GM19452 (cell line): Measurements from ENCODE around the gene CATSPERD.

Experiments
- ATAC-seq: cut with Tn5 transposase; IDR thresholded peaks from one replicate; pipeline ENCODE4 v1.9.1; 2021; ENCODE audit not compliant: unreplicated experiment

CATSPERD gene

DNA sequence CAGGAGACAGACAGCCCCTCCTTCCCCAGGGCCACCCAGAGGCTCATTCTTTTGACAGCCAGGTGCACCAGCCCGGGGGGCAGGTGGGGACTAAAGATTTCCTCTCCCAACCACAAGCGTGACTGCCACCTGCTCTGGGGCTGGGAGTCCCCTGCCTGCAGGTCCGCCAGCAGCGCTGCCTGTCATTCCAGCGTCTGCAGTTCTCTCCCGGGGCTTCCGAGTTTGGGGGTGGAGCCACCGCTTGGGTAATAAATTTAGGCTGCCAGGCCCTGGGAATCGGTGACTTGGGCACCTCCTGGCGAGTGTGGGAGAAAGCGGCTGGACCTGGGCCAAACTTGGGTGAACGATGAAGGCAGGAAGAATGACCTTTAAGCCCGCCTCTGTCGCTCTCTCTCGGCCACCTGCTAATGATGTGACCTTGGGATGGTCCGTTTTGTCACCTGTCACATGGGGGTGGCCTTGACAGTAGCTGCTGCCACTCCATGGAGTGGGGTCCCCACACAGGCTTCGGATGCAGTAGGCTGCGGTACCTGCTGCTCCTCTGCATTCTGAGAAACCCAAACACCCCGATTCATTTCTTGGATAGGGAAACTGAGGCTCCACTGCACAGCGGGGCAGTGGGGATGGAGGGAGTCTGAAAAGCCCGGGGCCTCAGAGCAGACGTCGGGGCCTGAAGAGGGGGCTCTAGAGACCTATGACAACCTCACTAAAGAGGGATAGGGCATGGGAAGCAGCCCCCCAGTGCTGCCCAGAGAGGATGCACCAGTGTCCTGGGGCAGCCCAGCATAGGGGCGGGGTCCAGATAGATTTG is 106.3 kb downstream of the CATSPERD start:
- ATAC-seq = no peak

DNA sequence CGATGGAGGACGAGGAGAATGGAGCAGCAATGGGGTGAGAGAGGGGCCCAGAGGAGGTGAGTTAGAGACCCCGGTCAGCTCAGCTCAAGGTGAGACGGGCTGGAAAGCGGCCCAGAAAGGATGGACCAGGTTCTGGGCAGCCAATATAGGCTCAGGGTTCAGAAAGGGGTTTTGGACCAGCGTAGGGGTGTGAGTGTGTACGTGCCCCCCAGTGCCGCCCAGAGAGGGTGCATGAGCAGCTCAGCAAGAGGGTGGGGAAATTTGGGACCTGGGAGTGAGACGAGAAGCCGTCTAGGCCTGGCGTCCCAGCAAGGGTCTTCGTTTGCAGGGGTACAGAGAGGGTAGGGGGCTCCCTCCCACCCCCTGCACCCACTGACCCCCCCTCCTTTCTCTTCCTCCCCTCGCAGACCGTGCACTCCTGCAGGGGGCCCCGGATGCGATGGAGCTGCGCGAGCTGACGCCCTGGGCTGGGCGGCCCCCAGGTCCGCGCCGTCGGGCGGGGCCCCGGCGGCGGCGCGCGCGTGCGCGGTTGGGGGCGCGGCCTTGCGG is 107.0 kb downstream of the CATSPERD start:
- no peak for ATAC-seq

- ATAC-seq = peak; percentile 60
Observed at GRCh38 chr19:5827891-5828660, 107.6 kb downstream of the CATSPERD start.
